DND-41 (cell line): Measurements from ENCODE around the gene PIGBOS1.
A peak's percentile ranks its signal among the peaks of the same experiment; 100 is the strongest.

Experiments
- ATAC-seq: fragments of 200-7000 bp; cut with Tn5 transposase; 3 replicates; pipeline ENCODE4 v1.9.1; 2021; ENCODE audit warnings: low read depth; ENCODE audit not compliant: insufficient read depth
- DNase-seq: peaks from one replicate; pipeline ENCODE4 v3.0.0-alpha.2; 2020
- H2AFZ ChIP-seq: 2 replicates; pipeline ENCODE4 v1.6.0; 2012; ENCODE audit warnings: low read depth, low read length
- H3K27ac ChIP-seq: 2 replicates; pipeline ENCODE4 v1.5.1; 2012; ENCODE audit warnings: low read length, inconsistent platforms
- H3K27me3 ChIP-seq: fragments of 200-600 bp; sonication (generic); 2 replicates; pipeline ENCODE4 v1.6.0; 2012; ENCODE audit warnings: low read length, mild to moderate bottlenecking, inconsistent platforms; ENCODE audit not compliant: insufficient read depth, poor library complexity
- H3K36me3 ChIP-seq: 2 replicates; pipeline ENCODE4 v1.5.1; 2012; ENCODE audit warnings: low read length, inconsistent platforms; ENCODE audit not compliant: insufficient read depth
- H3K4me1 ChIP-seq: 2 replicates; pipeline ENCODE4 v1.5.1; 2012; ENCODE audit warnings: mild to moderate bottlenecking, low read length; ENCODE audit not compliant: insufficient read depth
- H3K4me2 ChIP-seq: 2 replicates; pipeline ENCODE4 v1.6.0; 2012; ENCODE audit warnings: mild to moderate bottlenecking, moderate library complexity, low read length, inconsistent platforms; ENCODE audit not compliant: insufficient read depth
- H3K4me3 ChIP-seq, 2 experiments: fragments of 200-600 bp in 1 of 2; shearing (Covaris generic) in 1 of 2; 2 replicates each; pipeline ENCODE4 v1.5.1; 2012 to 2016; ENCODE audit warnings: inconsistent platforms in 2 of 2, low read length in 2 of 2, mild to moderate bottlenecking in 2 of 2, low read depth in 1 of 2, moderate library complexity in 1 of 2
- H3K79me2 ChIP-seq: 2 replicates; pipeline ENCODE4 v1.6.0; 2012; ENCODE audit warnings: low read length, inconsistent platforms; ENCODE audit not compliant: insufficient read depth
- H3K9ac ChIP-seq: 2 replicates; pipeline ENCODE4 v1.6.0; 2012; ENCODE audit warnings: low read depth, mild to moderate bottlenecking, inconsistent platforms, low read length, moderate library complexity
- H3K9me3 ChIP-seq: 2 replicates; pipeline ENCODE4 v1.5.1; 2012; ENCODE audit warnings: low read length, moderate library complexity, mild to moderate bottlenecking, inconsistent platforms; ENCODE audit not compliant: insufficient read depth, severe bottlenecking
- H4K20me1 ChIP-seq: 2 replicates; pipeline ENCODE4 v1.6.0; 2012; ENCODE audit warnings: low read length; ENCODE audit not compliant: insufficient read depth
- EZH2 ChIP-seq: IDR thresholded peaks from 3 replicates; pipeline ENCODE4 v1.6.1; 2012; ENCODE audit warnings: borderline replicate concordance, low read depth, mild to moderate bottlenecking, moderate library complexity, low read length, inconsistent platforms; ENCODE audit not compliant: severe bottlenecking
- TF ChIP-seq, protein P1 (sequence below): IDR thresholded peaks from 2 replicates; pipeline ENCODE4 v1.5.1; 2012; ENCODE audit warnings: borderline replicate concordance, low read length, moderate library complexity, mild to moderate bottlenecking; ENCODE audit not compliant: poor library complexity, severe bottlenecking; ENCODE audit errors: extremely low read depth

Gene PIGBOS1

DNA sequence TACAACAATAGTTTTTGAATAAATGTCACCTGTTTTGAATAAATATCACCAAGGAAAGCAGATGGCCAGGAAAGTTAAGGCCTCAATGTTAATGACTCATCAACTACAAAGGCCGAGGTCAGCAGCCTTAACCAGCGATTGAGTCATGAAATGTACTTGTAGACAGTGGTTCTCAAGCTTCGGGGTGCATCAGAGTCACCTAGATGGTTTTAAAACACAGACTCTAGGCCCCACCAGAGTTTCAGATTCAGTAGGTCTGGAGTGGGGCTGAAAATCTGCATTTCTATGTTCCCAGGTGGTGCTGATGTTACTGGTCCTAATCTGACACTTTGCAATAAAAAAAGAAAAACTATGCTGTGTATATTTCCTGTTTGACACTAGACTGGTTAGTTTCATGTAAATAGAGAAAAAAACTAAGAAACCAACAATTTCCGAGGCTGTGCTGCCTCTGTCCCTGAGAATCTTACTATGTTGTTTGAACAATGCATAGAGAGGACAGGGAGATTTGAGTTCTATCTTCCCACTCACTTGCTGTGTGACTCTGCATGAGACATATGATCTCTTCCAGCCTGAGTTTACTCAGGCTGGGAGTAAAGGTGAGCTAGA is 39.1 kb downstream of the PIGBOS1 start:
- no peaks in the 10 kb centered on the region for H3K9me3 ChIP-seq
- H3K27me3 ChIP-seq, result no peaks in the 10 kb centered on the region
- DNase-seq (peak; percentile 11), ATAC-seq (peak; percentile 61; the same call in 2 of the 3 replicates)
- no peaks in the 10 kb centered on the region for H4K20me1 ChIP-seq
- H3K9ac ChIP-seq, result no peak overlapping the region
- H2AFZ ChIP-seq, result no peak overlapping the region
- H3K4me2 ChIP-seq, result no peak overlapping the region
- H3K4me3 ChIP-seq, result no peak overlapping the region
- no peaks in the 10 kb centered on the region for H3K79me2 ChIP-seq
- H3K36me3 ChIP-seq, result no peaks in the 10 kb centered on the region
- no peak overlapping the region for H3K27ac ChIP-seq
- H3K4me1 ChIP-seq, result peaks cover 16% of the 10 kb centered on the region
- TF ChIP-seq EZH2, result no peak
- TF ChIP-seq, protein P1, sequence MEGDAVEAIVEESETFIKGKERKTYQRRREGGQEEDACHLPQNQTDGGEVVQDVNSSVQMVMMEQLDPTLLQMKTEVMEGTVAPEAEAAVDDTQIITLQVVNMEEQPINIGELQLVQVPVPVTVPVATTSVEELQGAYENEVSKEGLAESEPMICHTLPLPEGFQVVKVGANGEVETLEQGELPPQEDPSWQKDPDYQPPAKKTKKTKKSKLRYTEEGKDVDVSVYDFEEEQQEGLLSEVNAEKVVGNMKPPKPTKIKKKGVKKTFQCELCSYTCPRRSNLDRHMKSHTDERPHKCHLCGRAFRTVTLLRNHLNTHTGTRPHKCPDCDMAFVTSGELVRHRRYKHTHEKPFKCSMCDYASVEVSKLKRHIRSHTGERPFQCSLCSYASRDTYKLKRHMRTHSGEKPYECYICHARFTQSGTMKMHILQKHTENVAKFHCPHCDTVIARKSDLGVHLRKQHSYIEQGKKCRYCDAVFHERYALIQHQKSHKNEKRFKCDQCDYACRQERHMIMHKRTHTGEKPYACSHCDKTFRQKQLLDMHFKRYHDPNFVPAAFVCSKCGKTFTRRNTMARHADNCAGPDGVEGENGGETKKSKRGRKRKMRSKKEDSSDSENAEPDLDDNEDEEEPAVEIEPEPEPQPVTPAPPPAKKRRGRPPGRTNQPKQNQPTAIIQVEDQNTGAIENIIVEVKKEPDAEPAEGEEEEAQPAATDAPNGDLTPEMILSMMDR, result no peak

DNA sequence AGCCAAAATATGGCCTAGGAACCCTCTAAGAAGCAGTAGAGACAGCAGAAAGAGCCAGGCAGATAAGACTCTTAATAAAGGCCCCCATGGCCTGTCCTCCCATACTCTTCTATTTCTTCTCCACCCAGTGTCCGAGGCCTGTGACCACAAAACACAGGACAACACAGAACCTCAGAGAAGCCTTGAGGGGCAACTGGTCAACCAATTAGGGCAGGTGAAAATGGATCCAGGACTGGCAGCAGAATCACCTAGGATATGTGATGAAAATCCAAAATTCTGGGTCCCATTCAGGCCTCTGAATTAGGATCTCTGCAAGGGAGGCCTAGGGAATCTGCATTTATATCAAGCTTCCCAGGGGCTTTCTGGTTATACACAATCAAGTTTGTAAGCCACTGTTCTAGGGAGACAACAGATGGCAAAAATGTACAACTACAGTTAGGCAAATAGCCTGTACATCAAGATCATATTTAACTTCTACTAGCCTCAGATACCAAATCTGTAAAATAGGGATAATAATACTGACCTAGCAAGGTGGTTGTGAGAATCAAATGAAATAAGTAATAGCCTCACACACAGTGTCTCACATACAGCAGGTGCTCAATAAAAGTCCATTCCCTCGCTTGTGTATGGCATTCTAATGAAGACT is 39.7 kb downstream of the PIGBOS1 start:
- H3K4me2 ChIP-seq, result no peak overlapping the region

DNA sequence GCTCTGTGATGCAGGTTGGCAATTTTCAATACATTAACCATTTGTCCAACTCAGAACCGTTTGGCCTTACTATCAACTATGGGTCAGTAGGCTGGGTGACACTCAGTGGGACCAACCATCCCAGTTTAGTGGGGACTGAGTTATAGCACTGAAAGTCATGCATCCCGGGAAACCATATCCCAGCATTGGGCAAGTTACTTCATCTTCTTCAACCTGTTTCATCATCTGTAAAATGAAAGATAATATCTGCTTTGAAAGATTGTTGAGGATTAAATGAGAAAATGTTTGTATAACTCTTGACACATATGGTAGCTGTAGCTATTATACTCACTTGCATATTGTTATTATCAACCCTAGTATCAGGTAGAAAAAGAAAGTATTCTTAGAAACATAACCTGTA is 41.2 kb downstream of the PIGBOS1 start:
- DNase-seq (no peak), ATAC-seq (no peak)
- Histone ChIP-seq H3K9me3 (no peaks in the 10 kb centered on the region), H3K27ac (no peak overlapping the region), H3K79me2 (0 out of 2 replicates have a peak, but pooled peaks cover 2% of the 10 kb centered on the region), H3K4me3 (no peak overlapping the region), H3K9ac (no peak overlapping the region), H3K4me2 (no peak overlapping the region), H3K4me1 (peaks cover 16% of the 10 kb centered on the region), H4K20me1 (no peaks in the 10 kb centered on the region), H2AFZ (no peak overlapping the region), H3K36me3 (no peaks in the 10 kb centered on the region), H3K27me3 (no peaks in the 10 kb centered on the region)
- TF ChIP-seq, protein P1, result no peak
- no peak for TF ChIP-seq EZH2

More for the DNA sequence above, 39.7 kb downstream of the PIGBOS1 start:
- Histone ChIP-seq H3K4me1 (peaks cover 16% of the 10 kb centered on the region), H3K9me3 (no peaks in the 10 kb centered on the region), H3K9ac (no peak overlapping the region), H3K27me3 (no peaks in the 10 kb centered on the region), H2AFZ (no peak overlapping the region), H3K4me3 (no peak overlapping the region), H3K27ac (no peak overlapping the region), H4K20me1 (no peaks in the 10 kb centered on the region), H3K79me2 (no peaks in the 10 kb centered on the region), H3K36me3 (no peaks in the 10 kb centered on the region)
- DNase-seq (no peak), ATAC-seq (no peak)
- TF ChIP-seq, protein P1, result no peak
- no peak for TF ChIP-seq EZH2
